HCT116 (cell line): ENCODE data around the gene HIVEP3. TPM values are rescaled to one million over a fixed set of nuclear protein-coding genes. Genes with fewer than 3 reads are reported as not detected.

Experiments used
- ATAC-seq: fragments of 200-7000 bp; cut with Tn5 transposase; 2 replicates; pipeline ENCODE4 v1.9.1; 2020; ENCODE audit warnings: mild to moderate bottlenecking, moderate library complexity
- BruUV-seq: library from RNA; stranded (reverse); fragments of 400-500 nt; replicated peaks from 2 replicates; lab custom pipeline; 2021; lab: Mats Ljungman, UMichigan
- CTCF ChIA-PET: fragments of 300-600 bp; sonication (Branson Sonifier 250); formaldehyde crosslinking; loops from one replicate; lab custom pipeline; 2021; ENCODE audit warnings: antibody characterized with exemption; lab: Charles Lee
- POLR2A ChIA-PET: fragments of 300-600, 350-600 bp; sonication (Branson Sonifier 250); formaldehyde crosslinking; loops from one replicate; lab custom pipeline; 2021; ENCODE audit warnings: antibody characterized with exemption; lab: Charles Lee
- RAD21 ChIA-PET, 2 experiments: fragments of 300-600 bp; sonication (Branson Sonifier 250); formaldehyde crosslinking; loops; one replicate each; lab custom pipeline; 2023; ENCODE audit warnings: low total read pairs in 2 of 2; ENCODE audit not compliant: uncharacterized antibody in 2 of 2, unreplicated experiment in 2 of 2, low non-redundant PET in 1 of 2; lab: Charles Lee
- DNase-seq: peaks from one replicate; pipeline ENCODE4 v3.0.0-alpha.2; 2010; ENCODE audit warnings: low read depth, low spot score
- H2AFZ ChIP-seq: fragments of 200-600 bp; shearing (Covaris generic), sonication (generic); 2 replicates; pipeline ENCODE4 v1.6.1; 2017; ENCODE audit warnings: low read depth, mixed run types, mixed read lengths, antibody characterized with exemption, low read length; ENCODE audit not compliant: poor library complexity, severe bottlenecking
- H3K27ac ChIP-seq: 2 replicates; pipeline ENCODE4 v1.5.1; 2012; ENCODE audit warnings: low read depth, low read length
- H3K27me3 ChIP-seq: fragments of 200-600 bp; sonication (generic); 2 replicates; pipeline ENCODE4 v1.6.1; 2016; ENCODE audit warnings: mixed run types, low read length, mixed read lengths; ENCODE audit not compliant: insufficient read depth
- H3K36me3 ChIP-seq, 2 experiments: fragments of 200-500 bp in 1 of 2; fragments of 200-600 bp in 1 of 2; sonication (Bioruptor generic) in 1 of 2; sonication (generic) in 1 of 2; 2 replicates each; pipeline versions ENCODE4 v1.5.1 to v1.6.1; 2014 to 2016; ENCODE audit warnings: low read length in 2 of 2, inconsistent platforms in 1 of 2, mixed read lengths in 1 of 2, mixed run types in 1 of 2; ENCODE audit not compliant: insufficient read depth in 2 of 2, control insufficient read depth in 1 of 2
- H3K4me1 ChIP-seq, 2 experiments: fragments of 200-600 bp in 1 of 2; sonication (generic) in 1 of 2; 2 replicates each; pipeline versions ENCODE4 v1.5.1 to v1.6.1; 2012 to 2017; ENCODE audit warnings: low read length in 2 of 2, inconsistent platforms in 1 of 2, mild to moderate bottlenecking in 1 of 2, mixed read lengths in 1 of 2, mixed run types in 1 of 2, moderate library complexity in 1 of 2; ENCODE audit not compliant: insufficient read depth in 2 of 2, control insufficient read depth in 1 of 2
- H3K4me2 ChIP-seq: fragments of 200-600 bp; sonication (generic); 2 replicates; pipeline ENCODE4 v1.6.1; 2017; ENCODE audit warnings: mixed run types, low read length, mixed read lengths
- H3K4me3 ChIP-seq, 2 experiments: fragments of 200-600 bp in 1 of 2; sonication (generic) in 1 of 2; replicated peaks in 1 of 2; 2 replicates each; pipeline ENCODE4 v1.5.1; 2011 to 2016; ENCODE audit warnings: low read length in 2 of 2, control low read depth in 1 of 2, low read depth in 1 of 2, mild to moderate bottlenecking in 1 of 2, mixed read lengths in 1 of 2, mixed run types in 1 of 2
- H3K79me2 ChIP-seq: fragments of 200-600 bp; sonication (generic); 2 replicates; pipeline ENCODE4 v1.6.1; 2017; ENCODE audit warnings: mild to moderate bottlenecking, mixed run types, low read length, moderate library complexity, mixed read lengths; ENCODE audit not compliant: insufficient read depth
- H3K9ac ChIP-seq: fragments of 200-600 bp; sonication (generic); 2 replicates; pipeline ENCODE4 v1.6.1; 2016; ENCODE audit warnings: low read length, mixed read lengths
- H3K9me2 ChIP-seq: fragments of 200-600 bp; sonication (generic), shearing (Covaris generic); 2 replicates; pipeline ENCODE4 v1.6.1; 2017; ENCODE audit warnings: mixed run types, mild to moderate bottlenecking, moderate library complexity; ENCODE audit not compliant: insufficient read depth
- H3K9me3 ChIP-seq, 2 experiments: fragments of 200-500 bp in 1 of 2; fragments of 200-600 bp in 1 of 2; sonication (Bioruptor generic) in 1 of 2; sonication (generic) in 1 of 2; 2 replicates each; pipeline ENCODE4 v1.6.1; 2014 to 2017; ENCODE audit warnings: low read length in 2 of 2, mixed read lengths in 2 of 2, inconsistent platforms in 1 of 2, low read depth in 1 of 2, mild to moderate bottlenecking in 1 of 2, mixed run types in 1 of 2, moderate library complexity in 1 of 2; ENCODE audit not compliant: control insufficient read depth in 1 of 2, insufficient read depth in 1 of 2
- H4K20me1 ChIP-seq: fragments of 200-600 bp; sonication (generic), shearing (Covaris generic); 2 replicates; pipeline ENCODE4 v1.6.1; 2017; ENCODE audit warnings: mixed run types, mild to moderate bottlenecking, moderate library complexity; ENCODE audit not compliant: insufficient read depth
- ATF3 ChIP-seq: IDR thresholded peaks from 2 replicates; pipeline ENCODE4 v1.6.1; 2012
- CBX3 ChIP-seq: IDR thresholded peaks from 2 replicates; pipeline ENCODE4 v1.6.1; 2012; ENCODE audit warnings: low read depth
- CEBPB ChIP-seq: IDR thresholded peaks from 2 replicates; pipeline ENCODE4 v1.6.1; 2012; ENCODE audit warnings: low read depth
- EZH2 ChIP-seq: fragments of 200-600 bp; sonication (generic); IDR thresholded peaks from 2 replicates; pipeline ENCODE4 v1.6.1; 2017; ENCODE audit warnings: antibody characterized with exemption, mixed run types
- FOSL1 ChIP-seq: IDR thresholded peaks from 2 replicates; pipeline ENCODE4 v1.6.1; 2012; ENCODE audit warnings: low read depth
- REST ChIP-seq: IDR thresholded peaks from 2 replicates; pipeline ENCODE4 v1.6.1; 2012; ENCODE audit warnings: low read depth
- SIN3A ChIP-seq: IDR thresholded peaks from 2 replicates; pipeline ENCODE4 v1.6.1; 2012; ENCODE audit warnings: low read depth
- SP1 ChIP-seq: IDR thresholded peaks from 2 replicates; pipeline ENCODE4 v1.6.1; 2012; ENCODE audit warnings: low read depth
- TCF7L2 ChIP-seq: IDR thresholded peaks from 2 replicates; pipeline ENCODE4 v1.7.0; 2011; ENCODE audit warnings: borderline replicate concordance, inconsistent platforms; ENCODE audit not compliant: insufficient read depth, insufficient read length; ENCODE audit errors: extremely low read depth
- YY1 ChIP-seq: IDR thresholded peaks from 2 replicates; pipeline ENCODE4 v1.6.1; 2011; ENCODE audit warnings: low read length, low read depth, moderate library complexity, mild to moderate bottlenecking; ENCODE audit not compliant: insufficient replicate concordance; ENCODE audit errors: extremely low read depth
- ZBTB33 ChIP-seq: IDR thresholded peaks from 2 replicates; pipeline ENCODE4 v1.6.1; 2011; ENCODE audit warnings: mild to moderate bottlenecking, low read length, moderate library complexity; ENCODE audit not compliant: insufficient replicate concordance; ENCODE audit errors: extremely low read depth
- ZFX ChIP-seq: fragments of 450-650 bp; IDR thresholded peaks from 2 replicates; pipeline ENCODE4 v1.6.1; 2017
- ZNF274 ChIP-seq: fragments of 200-500 bp; sonication (Bioruptor generic); IDR thresholded peaks from 2 replicates; pipeline ENCODE4 v1.6.1; 2014; ENCODE audit warnings: mild to moderate bottlenecking, low read depth, low read length, inconsistent platforms
- intact Hi-C: fragments of 100-400 bp; cut with micrococcal nuclease; formaldehyde crosslinking; loops from 2 replicates; pipeline ENCODE4 v1.10.0; 2022
- total RNA-seq: library from RNA; stranded (reverse); gene quantifications from one replicate; pipeline ENCODE4 v1.2.1, GENCODE V29; 2021; ENCODE audit not compliant: unreplicated experiment

Gene HIVEP3
- total RNA-seq, 1 experiment from 2014 or later = 7.1 TPM

GRCh38 chr1:41807390-41807789 lies 111.3 kb downstream of the HIVEP3 start:
- RAD21 ChIA-PET = no interaction called here
- DNase-seq (no peak), ATAC-seq (no peak)
- no peaks in the 10 kb centered on the region for H3K9me2 ChIP-seq
- H3K36me3 ChIP-seq = no peaks in the 10 kb centered on the region
- no peaks in the 10 kb centered on the region for H3K9me3 ChIP-seq
- no peak overlapping the region for H3K27ac ChIP-seq
- intact Hi-C loops = no loop called here
- H4K20me1 ChIP-seq = no peaks in the 10 kb centered on the region
- no peak overlapping the region for H3K4me2 ChIP-seq
- no peak overlapping the region for H3K9ac ChIP-seq
- H3K4me1 ChIP-seq = peaks cover 11 to 35% of the 10 kb centered on the region in 2 experiments; a peak in 3 of 4 replicates
- BruUV-seq = no TSS peak
- H3K27me3 ChIP-seq = no peaks in the 10 kb centered on the region
- no peak overlapping the region for H3K4me3 ChIP-seq
- CTCF ChIA-PET = no interaction called here
- POLR2A ChIA-PET = no interaction called here
- H2AFZ ChIP-seq = no peak overlapping the region
- TF ChIP-seq SIN3A (no peak), ZBTB33 (no peak), REST (no peak), TCF7L2 (no peak), ZFX (no peak), SP1 (no peak), ZNF274 (no peak), ATF3 (no peak), CBX3 (no peak), CEBPB (no peak), YY1 (no peak), FOSL1 (no peak), EZH2 (no peak)
- no peaks in the 10 kb centered on the region for H3K79me2 ChIP-seq
